Measurements from ENCODE around the gene PRRT1B.

The PRRT1B gene

GRCh38 chr9:131545003-131545785 is at the start of gene PRRT1B:
PRRT1B (plus strand) TSS chr9:131545523; CDS start chr9:131545616, 93 bp downstream.
- Histone ChIP-seq H3K27ac (ENCODE audit: low read length) (no peak within 1 kb of the TSS), H3K4me2 (ENCODE audit: low read length) (no peak within 1 kb of the TSS)

GRCh38 chr9:131495785-131496184 is 49.5 kb upstream of the PRRT1B start:
- Histone ChIP-seq H3K4me2 (ENCODE audit: low read length) (no peak overlapping the region), H3K9me3 (ENCODE audit: insufficient read depth, low read length) (no peaks in the 10 kb centered on the region), H3K4me1 (ENCODE audit: low read length) (no peaks in the 10 kb centered on the region), H3K79me2 (ENCODE audit: low read length) (no peaks in the 10 kb centered on the region), H3K27ac (ENCODE audit: low read length) (no peak overlapping the region), H2AFZ (ENCODE audit: low read depth, low read length) (no peak overlapping the region), H3K27me3 (ENCODE audit: low read depth, low read length) (no peaks in the 10 kb centered on the region), H3K36me3 (replicated peaks; ENCODE audit: low read depth, low read length) (peaks cover 78% of the 10 kb centered on the region), H3K4me3 (ENCODE audit: low read length) (no peak overlapping the region), H3K9ac (ENCODE audit: low read length) (no peak overlapping the region), H4K20me1 (ENCODE audit: insufficient read depth, low read length) (no peaks in the 10 kb centered on the region)
- TF ChIP-seq EZH2phosphoT487 (IDR thresholded peaks at IDR 0.05; ENCODE audit: low read depth) (no peak), CTCF (IDR thresholded peaks at IDR 0.05; ENCODE audit: low read depth, low read length) (no peak)

More at GRCh38 chr9:131545003-131545785, at the start of gene PRRT1B:
- TF ChIP-seq EZH2phosphoT487 (IDR thresholded peaks at IDR 0.05; ENCODE audit: low read depth) (no peak), CTCF (IDR thresholded peaks at IDR 0.05; ENCODE audit: low read depth, low read length) (no peak)
- Histone ChIP-seq H3K79me2 (ENCODE audit: low read length) (no peaks in the 10 kb centered on the region), H2AFZ (ENCODE audit: low read depth, low read length) (no peak within 1 kb of the TSS), H3K9me3 (ENCODE audit: insufficient read depth, low read length) (peaks cover 11% of the 10 kb centered on the region), H3K36me3 (replicated peaks; ENCODE audit: low read depth, low read length) (no peaks in the 10 kb centered on the region), H3K27me3 (ENCODE audit: low read depth, low read length) (no peaks in the 10 kb centered on the region), H4K20me1 (ENCODE audit: insufficient read depth, low read length) (no peaks in the 10 kb centered on the region), H3K4me1 (ENCODE audit: low read length) (no peaks in the 10 kb centered on the region), H3K4me3 (ENCODE audit: low read length) (no peak within 1 kb of the TSS), H3K9ac (ENCODE audit: low read length) (no peak within 1 kb of the TSS)

- Histone ChIP-seq H3K79me2 (ENCODE audit: low read length) (no peaks in the 10 kb centered on the region), H3K4me2 (ENCODE audit: low read length) (no peak overlapping the region), H3K27me3 (ENCODE audit: low read depth, low read length) (no peaks in the 10 kb centered on the region), H3K9ac (ENCODE audit: low read length) (no peak overlapping the region), H3K4me1 (ENCODE audit: low read length) (no peaks in the 10 kb centered on the region), H2AFZ (ENCODE audit: low read depth, low read length) (no peak overlapping the region), H3K9me3 (ENCODE audit: insufficient read depth, low read length) (no peaks in the 10 kb centered on the region), H3K4me3 (ENCODE audit: low read length) (no peak overlapping the region), H4K20me1 (ENCODE audit: insufficient read depth, low read length) (no peaks in the 10 kb centered on the region), H3K27ac (ENCODE audit: low read length) (no peak overlapping the region), H3K36me3 (replicated peaks; ENCODE audit: low read depth, low read length) (peaks cover 69% of the 10 kb centered on the region)
- TF ChIP-seq EZH2phosphoT487 (IDR thresholded peaks at IDR 0.05; ENCODE audit: low read depth) = no peak
- no peak for TF ChIP-seq CTCF (IDR thresholded peaks at IDR 0.05; ENCODE audit: low read depth, low read length)
These were observed 48.4 kb upstream of the PRRT1B start for GRCh38 chr9:131496844-131497405.

- Histone ChIP-seq H3K36me3 (replicated peaks; ENCODE audit: low read depth, low read length) (peaks cover 48% of the 10 kb centered on the region), H4K20me1 (ENCODE audit: insufficient read depth, low read length) (no peaks in the 10 kb centered on the region)
These were observed 46.0 kb upstream of the PRRT1B start for GRCh38 chr9:131499254-131499767.

More at GRCh38 chr9:131499254-131499767, 46.0 kb upstream of the PRRT1B start:
- Histone ChIP-seq H3K9ac (ENCODE audit: low read length) (no peak overlapping the region), H3K9me3 (ENCODE audit: insufficient read depth, low read length) (no peaks in the 10 kb centered on the region), H3K27ac (ENCODE audit: low read length) (no peak overlapping the region), H3K4me2 (ENCODE audit: low read length) (no peak overlapping the region), H3K4me1 (ENCODE audit: low read length) (0 out of 2 replicates have a peak, but pooled peaks cover 6% of the 10 kb centered on the region), H3K4me3 (ENCODE audit: low read length) (no peak overlapping the region), H2AFZ (ENCODE audit: low read depth, low read length) (no peak overlapping the region), H3K27me3 (ENCODE audit: low read depth, low read length) (no peaks in the 10 kb centered on the region), H3K79me2 (ENCODE audit: low read length) (peaks cover 8% of the 10 kb centered on the region; the same call in 1 of the 2 replicates)
- TF ChIP-seq CTCF (IDR thresholded peaks at IDR 0.05; ENCODE audit: low read depth, low read length) = no peak
- no peak for TF ChIP-seq EZH2phosphoT487 (IDR thresholded peaks at IDR 0.05; ENCODE audit: low read depth)

Measured in OCI-LY3 (cell line).